Lower leg skin (tissue), 3 donors: ENCODE results near the gene PHB1.

Experiments used
- POLR2A ChIP-seq, 2 donors: fragments of 450-650 bp; IDR thresholded peaks; one replicate each; pipeline ENCODE4 v1.6.1; 2016 to 2017; ENCODE audit warnings: antibody characterized with exemption in 2 of 2, mild to moderate bottlenecking in 1 of 2, moderate library complexity in 1 of 2
- TF ChIP-seq, protein P1 (sequence below), 3 donors: fragments of 450-650 bp; IDR thresholded peaks; one replicate each; pipeline ENCODE4 v1.5.1; 2016; ENCODE audit warnings: antibody characterized with exemption in 3 of 3, mild to moderate bottlenecking in 3 of 3, moderate library complexity in 2 of 3

DNA sequence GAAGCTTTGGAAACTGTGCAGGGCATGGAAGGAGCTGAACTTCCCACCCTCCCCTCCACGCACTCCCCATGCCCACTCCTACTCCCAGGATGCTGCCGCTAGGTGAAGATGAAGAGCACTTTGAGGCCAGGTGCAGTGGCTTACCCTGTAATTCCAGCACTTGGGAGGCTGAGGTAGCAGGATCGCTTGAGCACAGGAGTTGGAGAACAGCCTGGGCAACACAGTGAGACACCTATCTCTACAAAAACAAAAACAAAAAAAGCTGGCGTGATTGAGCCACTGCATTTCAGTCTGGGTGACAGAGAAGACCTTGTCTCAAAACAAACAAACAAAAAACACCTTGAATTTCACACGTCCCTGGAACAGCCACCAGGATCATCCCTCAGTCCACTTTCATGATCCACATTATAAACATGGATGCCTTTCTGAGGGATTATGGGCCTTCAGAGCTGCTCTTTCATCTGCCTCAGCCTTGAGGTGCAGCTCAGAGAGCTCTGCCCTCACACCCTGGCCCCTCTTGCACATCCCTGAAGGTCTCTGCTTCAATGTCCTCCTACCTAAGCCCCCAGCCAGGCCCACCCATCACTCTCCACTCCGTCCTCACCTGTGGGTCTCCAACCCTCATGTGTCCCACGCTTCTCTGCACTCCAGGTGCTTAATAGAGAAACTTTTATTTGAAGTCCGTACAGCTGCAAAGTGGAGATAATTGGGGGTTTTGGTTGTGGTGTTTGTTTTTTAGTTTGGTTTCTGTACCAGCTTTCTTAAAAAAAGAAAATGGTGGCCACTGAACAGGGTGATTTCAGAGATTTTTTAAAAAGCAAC, 25.8 kb downstream of the PHB1 start:
- TF ChIP-seq, protein P1, sequence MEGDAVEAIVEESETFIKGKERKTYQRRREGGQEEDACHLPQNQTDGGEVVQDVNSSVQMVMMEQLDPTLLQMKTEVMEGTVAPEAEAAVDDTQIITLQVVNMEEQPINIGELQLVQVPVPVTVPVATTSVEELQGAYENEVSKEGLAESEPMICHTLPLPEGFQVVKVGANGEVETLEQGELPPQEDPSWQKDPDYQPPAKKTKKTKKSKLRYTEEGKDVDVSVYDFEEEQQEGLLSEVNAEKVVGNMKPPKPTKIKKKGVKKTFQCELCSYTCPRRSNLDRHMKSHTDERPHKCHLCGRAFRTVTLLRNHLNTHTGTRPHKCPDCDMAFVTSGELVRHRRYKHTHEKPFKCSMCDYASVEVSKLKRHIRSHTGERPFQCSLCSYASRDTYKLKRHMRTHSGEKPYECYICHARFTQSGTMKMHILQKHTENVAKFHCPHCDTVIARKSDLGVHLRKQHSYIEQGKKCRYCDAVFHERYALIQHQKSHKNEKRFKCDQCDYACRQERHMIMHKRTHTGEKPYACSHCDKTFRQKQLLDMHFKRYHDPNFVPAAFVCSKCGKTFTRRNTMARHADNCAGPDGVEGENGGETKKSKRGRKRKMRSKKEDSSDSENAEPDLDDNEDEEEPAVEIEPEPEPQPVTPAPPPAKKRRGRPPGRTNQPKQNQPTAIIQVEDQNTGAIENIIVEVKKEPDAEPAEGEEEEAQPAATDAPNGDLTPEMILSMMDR (IDR thresholded peaks at IDR 0.05) = no peak
- TF ChIP-seq POLR2A (IDR thresholded peaks at IDR 0.05) = no peak
